ENCODE data around the gene MEF2B.

MEF2B gene

GRCh38 chr19:19096641-19097627 is 73.1 kb downstream of the MEF2B start:
- DNase-seq: no peak

- DNase-seq: no peak
These were observed 74.4 kb downstream of the MEF2B start for GRCh38 chr19:19095691-19096090.
